ENCODE data around the gene GAS6.
"Not testable (repeated sequence)": the region's sequence is repeated elsewhere in the genome, so short reads cannot be mapped to it uniquely, and the experiment has no call there.

The GAS6 gene

DNA sequence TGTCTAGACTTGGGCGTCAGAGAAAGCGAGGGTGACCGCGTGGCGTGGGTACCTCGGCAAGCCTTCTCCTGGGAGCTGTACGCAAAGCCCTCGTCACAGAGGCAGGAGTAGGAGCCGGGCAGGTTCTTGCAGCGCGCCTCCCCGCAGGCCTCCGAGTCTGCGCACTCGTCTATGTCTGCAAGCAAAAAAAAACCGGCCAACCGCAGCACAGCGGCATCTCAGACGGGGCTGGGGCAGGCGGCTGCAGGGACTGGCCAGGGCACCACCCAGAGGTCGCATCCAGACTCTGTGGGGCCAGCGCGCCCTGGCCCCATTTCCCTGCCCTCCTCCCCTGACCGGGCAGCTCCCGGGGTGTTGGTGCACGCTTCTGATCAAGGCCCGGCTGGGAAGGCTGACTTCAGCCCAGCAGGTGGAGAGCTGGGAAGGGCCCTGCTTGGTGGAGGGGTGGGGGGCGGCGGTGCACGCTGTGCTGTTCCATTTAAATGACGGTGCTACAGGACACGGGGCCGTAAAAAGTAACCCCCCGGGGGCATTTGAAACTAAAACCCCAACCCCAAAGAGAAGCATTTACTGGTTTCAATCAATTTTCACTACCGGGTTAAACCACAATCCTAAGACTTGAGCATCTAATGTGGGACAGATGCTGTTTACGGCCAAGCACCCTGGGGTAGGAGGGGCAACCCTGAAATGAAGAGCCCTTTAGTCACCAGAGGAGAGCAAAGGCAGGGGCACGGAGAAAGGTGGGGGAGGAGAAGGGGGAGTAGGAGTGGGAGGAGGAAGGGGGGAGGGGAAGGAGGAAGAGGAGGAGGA lies 28.2 kb downstream of the GAS6 start:
- DNase-seq: no peak

DNA sequence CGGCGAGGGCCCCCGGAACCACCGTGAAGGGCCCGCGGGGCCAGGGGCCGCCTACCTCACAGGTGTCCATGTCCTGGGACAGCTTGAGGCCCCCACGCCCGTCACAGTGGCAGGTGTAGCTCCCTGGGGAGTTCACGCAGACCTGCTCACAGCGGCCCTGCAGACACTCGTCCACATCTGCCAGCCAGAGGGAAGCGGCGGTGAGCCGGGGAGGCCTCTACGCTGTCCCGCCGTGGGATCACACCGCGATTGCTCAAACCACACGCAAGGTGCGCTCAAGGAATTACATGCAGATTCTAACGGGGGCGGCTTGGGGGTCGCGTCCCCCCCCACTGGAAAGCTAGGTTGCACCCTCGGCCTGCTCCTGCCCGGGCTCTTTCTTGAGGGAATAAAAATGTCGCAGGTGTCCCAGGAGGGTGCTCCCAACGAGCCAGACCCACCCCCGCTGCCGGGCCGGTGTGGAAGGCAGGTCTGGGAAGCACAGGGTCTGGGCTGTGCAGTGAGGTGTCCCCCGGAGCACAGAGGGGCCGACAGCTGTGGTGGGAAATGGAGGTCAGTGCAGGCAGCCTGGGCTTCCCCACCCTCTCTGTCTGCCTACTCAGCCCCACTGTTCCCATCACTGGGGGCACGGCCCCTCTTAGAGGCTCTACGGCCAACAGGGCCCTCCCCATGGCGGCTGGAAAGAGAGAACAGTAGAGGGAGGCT lies 29.2 kb downstream of the GAS6 start:
- DNase-seq: no peak

DNA sequence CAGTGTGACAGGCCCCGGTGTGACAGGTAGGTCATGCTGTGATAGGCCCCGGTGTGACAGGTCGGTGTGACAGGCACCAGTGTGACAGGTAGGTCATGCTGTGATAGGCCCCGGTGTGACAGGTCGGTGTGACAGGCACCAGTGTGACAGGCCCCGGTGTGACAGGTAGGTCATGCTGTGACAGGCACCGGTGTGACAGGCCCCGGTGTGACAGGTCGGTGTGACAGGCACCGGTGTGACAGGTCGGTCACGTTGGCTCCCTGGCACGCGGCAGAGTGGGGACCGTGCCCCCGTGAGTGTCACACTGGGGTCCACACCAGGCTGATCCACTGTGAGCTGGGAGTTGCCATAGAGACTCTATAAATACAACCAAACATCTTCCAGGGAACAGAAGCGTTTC lies 29.9 kb downstream of the GAS6 start:
- DNase-seq: not testable (repeated sequence)

DNA sequence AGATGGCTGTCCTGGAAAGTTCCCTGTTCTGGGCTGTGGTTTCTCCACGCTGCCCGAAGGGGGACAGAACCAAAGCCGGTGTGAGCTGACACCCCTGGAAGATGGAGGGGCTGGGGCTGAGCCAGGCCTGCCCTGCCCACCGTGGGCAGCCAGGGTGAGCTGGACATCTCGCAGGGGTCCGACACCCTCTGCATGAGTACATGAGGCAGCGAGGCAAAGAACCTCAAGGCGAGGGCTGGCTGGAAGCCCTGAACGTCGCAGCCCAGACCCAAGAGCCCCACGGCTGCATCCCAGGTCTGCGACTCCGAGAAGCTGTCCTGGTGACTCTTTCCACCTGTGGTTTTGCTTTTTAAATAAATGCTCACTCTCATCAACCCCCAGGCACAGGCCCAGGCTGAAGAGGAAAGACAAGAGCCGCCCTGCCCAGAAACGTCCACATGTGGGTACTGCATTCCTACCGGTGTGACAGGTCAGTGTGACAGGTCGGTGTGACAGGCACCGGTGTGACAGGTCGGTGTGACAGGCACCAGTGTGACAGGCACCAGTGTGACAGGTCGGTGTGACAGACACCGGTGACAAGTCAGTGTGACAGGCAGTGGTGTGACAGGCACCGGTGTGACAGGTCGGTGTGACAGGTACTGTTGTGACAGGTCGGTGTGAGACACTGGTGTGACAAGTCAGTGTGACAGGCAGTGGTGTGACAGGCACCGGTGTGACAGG lies 30.6 kb downstream of the GAS6 start:
- no peak for DNase-seq

DNA sequence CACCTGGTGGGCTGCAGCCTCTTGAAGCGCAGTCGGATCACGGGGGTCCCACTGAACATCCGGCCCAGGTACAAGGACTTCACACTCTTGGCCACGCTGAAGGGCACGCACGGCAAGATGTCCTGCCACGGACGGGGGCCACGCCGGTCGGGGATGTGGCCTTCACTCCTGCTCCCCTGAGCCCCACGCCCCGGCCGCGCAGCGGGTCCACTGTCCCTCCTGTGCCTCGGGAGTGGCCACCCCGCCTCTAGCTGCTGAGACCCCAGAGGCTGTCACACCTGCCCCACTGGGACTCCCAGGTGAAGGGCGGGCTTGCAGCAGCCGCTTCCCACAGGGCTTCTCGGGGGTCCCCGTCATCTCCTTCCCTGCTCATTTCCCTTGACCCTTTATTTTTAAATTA lies 31.2 kb downstream of the GAS6 start:
- DNase-seq: no peak

DNA sequence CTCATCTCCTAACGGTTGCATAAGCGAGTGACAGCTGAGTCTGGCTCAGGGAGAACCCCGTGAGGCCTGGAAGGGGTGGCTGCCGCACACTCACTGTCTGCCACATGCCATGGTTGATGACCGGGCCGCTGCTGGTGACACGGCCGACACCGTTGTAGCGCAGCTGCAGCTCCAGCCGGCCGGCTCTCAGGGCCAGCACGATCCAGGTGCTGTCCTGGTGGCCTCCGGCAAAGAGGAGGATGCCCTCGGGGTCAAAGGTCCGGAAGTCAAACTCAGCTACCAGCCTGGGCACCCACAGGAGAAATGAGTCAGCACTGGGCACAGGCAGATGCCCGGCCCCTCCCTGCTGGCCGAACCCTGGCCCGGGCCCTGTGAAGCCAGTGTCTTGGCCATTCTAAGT lies 31.7 kb downstream of the GAS6 start:
- DNase-seq: no peak

DNA sequence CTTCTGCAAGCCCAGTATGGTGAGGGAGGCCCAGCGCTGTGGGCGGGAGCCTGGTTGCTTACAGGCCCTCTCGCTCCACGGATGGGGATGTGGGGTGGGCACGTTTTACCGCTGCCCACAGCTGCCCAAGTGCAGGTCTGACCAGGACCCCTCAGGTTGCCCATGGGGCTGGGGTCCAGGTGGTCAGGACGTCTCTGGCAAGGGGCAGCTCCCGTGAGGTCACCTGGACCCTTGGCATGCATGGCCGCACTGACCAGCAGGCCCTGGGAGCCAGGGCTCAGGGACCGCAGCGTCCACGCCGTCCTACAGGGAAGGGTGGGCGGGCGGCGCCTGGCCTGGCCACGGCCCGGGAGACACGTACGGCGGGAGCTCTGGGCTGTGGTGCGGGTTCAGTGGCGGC lies 32.8 kb downstream of the GAS6 start:
- DNase-seq: no peak

DNA sequence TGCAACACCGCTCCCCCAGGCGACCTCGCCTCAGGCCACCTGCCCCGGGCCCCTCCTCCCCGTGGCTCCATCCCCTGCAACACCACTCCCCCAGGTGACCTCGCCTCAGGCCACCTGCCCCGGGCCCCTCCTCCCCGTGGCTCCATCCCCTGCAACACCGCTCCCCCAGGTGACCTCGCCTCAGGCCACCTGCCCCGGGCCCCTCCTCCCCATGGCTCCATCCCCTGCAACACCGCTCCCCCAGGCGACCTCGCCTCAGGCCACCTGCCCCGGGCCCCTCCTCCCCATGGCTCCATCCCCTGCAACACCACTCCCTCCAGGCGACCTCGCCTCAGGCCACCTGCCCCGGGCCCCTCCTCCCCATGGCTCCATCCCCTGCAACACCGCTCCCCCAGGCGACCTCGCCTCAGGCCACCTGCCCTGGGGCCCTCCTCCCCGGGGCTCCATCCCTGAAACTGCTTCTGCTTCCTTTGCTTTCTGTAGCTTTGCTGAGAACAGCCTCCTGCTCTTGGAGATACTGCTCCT lies 33.4 kb downstream of the GAS6 start:
- DNase-seq: not testable (repeated sequence)

DNA sequence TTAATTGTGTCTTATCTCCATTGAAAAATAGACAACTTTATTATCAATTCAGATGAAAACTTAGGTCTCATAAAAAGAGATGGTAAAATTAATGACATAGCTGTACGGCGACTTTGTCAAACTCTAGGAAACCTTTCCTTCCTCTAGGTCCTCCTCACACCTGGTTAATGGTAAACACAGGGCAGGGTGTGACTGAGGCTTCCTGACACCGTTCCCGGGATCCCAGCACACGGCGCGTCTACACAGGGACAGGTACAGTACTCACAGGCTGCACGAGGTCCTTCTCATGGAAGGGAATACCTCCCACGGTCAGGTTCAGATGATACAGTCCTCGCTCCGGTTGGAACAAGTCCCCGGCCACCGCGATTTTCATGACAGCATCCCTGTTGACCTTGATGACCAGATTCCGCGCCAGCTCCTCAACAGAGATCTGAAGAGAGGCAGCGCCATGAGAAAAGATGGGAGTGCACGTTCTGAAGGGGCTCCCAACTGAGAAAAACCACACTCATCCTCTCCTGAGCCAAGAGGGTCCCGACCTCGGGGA lies 35.5 kb downstream of the GAS6 start:
- no peak for DNase-seq

DNA sequence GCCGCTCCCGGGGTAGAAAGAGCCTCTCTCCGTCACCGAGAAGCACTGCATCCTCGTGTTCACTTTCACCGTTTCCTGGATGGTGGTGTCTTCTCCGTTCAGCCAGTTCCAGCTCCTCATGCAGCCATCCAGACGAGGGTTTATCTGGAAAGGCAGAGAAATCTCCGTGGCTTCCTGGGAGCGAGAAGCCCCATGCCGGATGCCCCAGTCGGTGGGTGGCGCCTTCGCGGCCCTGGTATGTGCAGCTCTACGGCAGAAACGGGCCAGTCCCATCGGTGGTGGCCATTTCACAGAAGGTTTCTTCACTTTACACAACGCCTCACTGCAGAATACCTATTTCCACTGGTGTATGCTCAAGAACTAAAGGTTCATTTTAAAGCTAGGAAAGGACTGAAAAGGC lies 36.9 kb downstream of the GAS6 start:
- no peak for DNase-seq

DNA sequence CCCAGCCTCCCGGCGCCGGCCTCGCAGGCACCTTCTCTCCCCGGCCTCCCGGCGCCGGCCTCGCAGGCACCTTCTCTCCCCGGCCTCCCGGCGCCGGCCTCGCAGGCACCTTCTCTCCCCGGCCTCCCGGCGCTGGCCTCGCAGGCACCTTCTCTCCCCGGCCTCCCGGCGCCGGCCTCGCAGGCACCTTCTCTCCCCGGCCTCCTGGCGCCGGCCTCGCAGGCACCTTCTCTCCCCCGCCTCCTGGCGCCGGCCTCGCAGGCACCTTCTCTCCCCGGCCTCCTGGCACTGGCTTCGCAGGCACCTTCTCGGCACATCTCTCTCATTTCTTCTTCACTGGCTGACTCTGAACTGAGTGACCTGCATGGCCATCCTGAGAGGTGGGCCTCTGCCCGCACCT lies 37.4 kb downstream of the GAS6 start:
- not testable (repeated sequence) for DNase-seq

DNA sequence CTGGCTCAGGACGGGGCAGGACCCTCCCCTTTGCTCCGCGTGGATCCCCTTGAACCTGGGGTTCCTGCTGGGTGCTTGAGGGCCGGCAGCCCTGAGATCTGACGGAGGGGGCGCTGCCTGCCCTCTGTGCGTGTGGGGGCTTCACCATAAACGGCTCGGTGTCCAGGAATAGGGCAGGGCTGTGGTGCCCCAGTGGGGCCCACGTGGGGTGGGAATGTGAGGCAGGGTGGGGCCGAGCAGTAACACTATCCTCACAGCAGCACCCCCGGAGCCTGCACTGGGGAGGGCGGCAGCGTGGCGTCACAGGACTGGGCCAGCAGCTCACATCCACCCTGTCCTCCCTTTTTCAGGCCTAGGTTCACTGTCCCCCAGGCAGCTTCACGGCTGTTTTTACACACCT lies 38.0 kb downstream of the GAS6 start:
- DNase-seq: no peak

DNA sequence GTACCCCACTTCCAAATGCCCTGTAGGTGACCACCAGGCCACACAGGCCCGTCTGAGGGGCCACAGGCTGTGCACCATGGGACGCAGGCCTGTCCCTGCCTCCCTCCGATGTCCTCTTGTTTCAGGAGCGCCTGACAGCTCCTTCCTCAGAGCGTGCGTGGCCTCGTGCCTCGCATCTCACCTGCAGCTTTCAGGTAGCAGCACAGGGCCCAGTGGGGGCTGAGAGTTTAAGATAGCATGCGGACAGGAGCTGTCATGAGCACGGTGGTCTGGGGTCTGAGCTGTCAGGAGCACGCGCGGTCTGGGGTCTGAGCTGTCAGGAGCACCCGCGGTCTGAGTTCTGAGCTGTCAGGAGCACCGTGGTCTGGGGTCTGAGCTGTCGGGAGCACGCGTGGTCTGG lies 40.1 kb downstream of the GAS6 start:
- DNase-seq: no peak

DNA sequence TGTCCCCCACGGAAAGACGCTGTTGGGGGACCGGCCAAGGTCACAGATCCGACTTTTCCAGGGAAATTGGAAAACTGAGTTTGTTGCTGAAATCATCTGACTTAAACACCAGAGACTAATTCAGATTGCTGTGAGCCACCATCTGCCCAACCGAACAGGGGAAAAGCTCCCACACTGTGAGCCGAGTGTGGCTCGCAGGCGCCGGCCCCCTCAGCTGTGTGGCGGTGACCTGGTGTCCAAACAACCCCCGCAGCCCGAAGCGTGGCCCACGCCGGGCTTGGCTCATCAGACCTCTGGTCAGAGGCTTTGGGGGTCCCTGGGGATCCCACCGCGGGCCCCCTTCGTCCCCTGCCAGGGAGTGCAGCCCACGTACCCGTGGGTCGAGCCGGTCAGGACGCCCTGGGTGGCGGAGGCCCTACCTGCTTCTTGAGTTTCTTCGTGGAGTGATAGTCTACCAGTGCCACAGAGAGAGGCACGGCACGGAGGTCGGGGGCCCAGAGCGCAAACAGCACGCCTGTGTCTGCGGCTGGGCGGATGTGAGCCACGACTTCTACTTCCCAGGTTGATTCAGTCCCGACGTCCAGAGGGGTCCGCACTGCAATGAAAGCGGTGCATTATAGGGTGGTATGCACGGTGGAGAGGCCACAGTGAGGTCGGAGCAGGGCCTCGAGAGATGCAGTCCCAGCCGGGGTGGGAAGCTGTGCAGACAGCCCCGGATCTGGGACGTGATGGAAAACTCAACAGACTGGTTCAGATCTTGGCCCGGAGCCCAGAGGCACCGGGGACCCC lies 40.7 kb downstream of the GAS6 start:
- no peak for DNase-seq

DNA sequence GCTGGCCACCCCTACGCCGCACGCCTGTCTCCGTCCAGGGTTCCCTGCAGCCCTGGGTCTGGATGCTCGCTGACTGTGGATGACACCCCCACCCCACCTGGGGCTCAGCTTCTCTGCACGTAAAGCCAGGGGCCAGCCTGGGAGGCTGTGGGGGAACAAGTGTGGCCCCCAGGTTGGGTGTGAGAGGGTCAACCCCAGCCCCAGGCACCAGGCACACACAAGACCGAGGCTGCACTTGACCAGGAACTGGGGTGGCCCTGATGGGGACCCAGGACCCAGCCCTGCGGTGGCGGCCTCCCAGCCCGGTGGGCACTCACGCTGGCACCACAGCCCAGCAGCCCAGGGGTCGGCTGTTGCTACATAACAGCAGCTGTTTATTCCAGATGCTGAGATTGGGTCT lies 41.6 kb downstream of the GAS6 start:
- no peak for DNase-seq

DNA sequence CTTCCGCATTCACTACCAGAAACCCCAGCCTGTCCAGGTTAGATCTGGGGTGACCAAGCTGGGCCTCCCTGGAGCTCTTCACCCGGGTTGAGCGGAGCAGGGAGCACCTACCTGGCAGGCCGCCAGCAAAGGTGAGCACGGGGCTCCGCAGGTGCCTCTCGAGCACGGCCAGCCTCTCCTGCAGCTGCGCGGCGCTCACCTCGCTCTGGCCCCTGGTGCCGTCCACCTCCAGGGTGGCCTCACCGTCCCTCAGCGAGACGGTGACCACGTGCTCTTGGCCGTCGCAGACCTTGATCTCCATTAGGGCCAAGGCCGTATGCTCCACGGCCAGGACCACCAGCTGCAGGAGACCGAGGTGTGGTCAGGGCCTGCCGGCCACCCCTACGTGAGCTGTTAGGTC lies 42.0 kb downstream of the GAS6 start:
- DNase-seq: no peak

DNA sequence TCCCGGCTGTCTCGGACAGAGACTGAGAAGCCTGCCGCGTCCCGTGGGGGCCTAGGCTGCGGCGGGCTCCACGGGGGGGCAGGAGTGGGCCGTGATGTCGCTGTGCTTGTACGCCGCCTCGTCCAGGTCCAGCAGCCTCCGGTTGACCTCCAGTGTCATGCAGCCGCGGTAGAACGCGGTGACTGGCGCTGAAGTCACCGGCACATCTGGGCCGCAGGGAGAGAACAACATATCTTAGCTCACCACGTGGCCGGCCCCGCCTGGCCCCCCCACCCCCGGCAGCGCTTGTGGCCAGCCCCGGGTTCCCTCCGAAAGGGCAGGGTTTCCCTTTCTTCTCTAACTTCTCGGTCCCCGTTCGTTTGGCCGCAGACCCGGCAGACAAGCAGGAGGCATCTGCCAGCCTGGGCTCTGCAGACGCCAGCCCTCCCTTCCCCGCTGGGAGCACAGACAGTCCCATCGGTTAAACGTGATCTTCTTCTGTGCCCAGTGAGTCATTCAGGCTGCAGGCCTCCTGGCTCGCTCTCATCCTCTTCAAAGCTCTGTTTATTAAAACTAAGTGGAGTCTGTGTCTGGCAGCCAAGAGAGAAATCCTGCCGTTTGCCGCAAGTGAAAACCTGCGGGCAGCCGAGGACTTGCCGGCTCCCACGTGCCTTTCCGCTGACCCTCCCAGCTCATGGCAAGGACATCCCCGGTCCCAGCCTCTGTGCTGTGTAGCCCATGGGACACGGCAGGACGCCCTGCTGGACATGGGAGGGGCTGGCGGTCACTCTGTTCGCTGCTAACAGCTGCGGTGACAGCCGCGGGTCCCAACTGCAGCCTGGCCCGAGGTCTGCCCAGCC lies 42.8 kb downstream of the GAS6 start:
- DNase-seq: no peak

DNA sequence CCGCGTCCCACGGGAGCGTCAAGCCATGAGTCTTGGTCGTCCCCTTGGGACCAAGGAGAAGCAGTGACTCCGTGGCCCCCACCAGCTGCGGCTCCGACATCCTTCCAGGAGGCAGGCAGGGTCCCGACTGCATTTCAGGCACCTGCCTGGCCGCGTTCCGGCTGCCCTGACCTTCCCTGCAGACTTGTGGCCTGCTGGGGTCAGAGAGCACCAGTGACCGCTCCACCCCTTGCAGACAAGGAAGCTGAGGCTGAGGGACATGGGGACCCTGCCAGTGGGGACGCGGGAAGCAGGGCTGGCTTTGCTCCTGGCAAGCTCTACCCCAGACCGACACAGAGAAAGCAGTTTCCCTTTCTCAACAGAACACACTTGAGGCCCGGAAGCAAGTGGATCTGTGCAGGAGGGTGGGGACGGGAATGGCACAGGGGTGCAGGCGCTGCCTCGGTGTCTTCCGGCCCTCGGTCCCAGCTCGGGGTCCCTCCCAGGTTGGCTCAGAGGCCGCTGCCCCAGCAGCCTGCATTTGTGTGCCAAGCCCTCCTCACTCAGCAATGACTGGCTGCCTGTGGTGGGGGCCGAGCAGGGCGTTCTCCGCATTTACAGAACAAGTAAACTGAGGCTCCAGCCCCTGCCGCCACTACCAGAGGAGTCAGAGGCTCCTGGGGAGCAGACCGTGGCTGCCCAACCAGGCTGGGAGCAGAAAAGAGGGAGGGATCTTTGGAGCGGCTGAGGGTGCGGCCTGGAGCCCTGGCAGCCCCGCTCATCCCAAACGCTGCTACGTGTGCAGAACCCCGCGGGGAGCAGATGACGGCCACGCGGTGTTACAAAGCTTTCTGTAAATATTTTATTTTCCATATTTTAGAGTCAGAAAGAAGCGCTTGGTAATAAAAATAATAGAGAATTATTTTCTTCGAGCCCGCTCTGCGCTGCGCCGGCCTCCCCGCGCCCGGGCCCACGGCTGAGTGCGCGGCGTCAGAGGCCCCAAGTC lies 43.9 kb downstream of the GAS6 start:
- DNase-seq: no peak

DNA sequence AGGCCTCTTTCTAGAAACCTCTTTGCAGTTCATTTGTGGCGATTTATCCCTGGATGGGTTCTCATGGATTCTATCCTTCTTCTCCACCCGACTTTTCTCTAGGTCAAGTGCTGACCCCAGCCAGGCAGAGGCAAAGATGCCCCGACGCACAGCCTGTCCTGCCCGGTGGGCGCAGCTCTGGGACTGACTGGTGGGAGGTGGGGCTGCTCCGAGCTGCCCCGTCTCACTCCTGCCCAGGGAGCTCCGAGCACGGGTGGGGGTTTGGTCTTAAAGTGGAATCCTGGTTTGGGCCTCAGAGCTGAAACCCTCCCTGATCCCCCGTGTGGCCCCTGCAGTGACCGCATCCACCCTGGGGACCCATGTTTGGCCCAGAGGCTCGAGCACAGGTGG lies 44.5 kb downstream of the GAS6 start:
- no peak for DNase-seq

DNA sequence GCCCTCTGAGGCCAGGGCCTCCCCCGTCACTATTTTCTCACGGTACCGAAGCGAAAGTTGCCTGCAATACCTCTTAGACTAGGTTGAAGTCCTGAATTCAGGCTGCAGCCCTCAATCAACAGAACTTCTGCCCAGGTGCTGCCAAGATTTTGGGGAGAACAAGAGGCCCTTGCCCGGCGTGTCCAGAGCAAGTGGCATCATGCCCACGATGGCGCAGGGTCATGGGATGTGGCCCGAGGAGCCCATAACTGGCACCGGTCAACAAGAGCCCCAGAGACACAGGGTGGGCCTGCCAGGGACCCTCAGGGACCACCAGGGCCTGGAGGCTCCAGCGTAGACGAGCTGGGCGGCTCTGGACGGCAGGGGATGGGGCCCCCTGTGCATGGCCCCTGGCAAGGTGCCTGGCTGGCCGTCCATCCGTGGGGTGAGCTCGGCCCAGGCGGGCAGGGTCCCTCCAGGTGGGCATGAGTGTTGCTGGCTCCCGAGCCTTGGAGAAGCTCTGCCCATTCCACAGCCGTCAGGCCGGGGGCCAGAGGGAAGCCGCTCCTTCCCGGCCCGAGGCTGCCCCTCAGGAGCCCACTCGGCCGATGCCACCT lies 45.1 kb downstream of the GAS6 start:
- no peak for DNase-seq

All from CD4-positive, alpha-beta T cell treated with Interleukin-4 for 4 hours (primary cell).